Mucosa of descending colon (tissue), 3 donors: Measurements from ENCODE around the gene GRIA4. TPM values are rescaled to one million over a fixed set of nuclear protein-coding genes. Genes with fewer than 3 reads are reported as not detected.

ENCODE experiments used
- ATAC-seq: fragments of 200-7000 bp; cut with Tn5 transposase; one replicate; pipeline ENCODE4 v1.9.1; 2020; ENCODE audit warnings: mild to moderate bottlenecking, moderate library complexity
- DNase-seq, 3 donors: peaks; one replicate each; pipeline ENCODE4 v3.0.0-alpha.2; 2020
- H3K36me3 ChIP-seq: fragments of 200-600 bp; one replicate; pipeline ENCODE4 v1.8.0; 2021; ENCODE audit warnings: low read depth, mild to moderate bottlenecking
- H3K4me1 ChIP-seq: fragments of 200-600 bp; one replicate; pipeline ENCODE4 v1.8.0; 2021; ENCODE audit warnings: low read depth, mild to moderate bottlenecking
- H3K4me3 ChIP-seq: fragments of 200-600 bp; one replicate; pipeline ENCODE4 v1.8.0; 2021; ENCODE audit warnings: mild to moderate bottlenecking
- H3K9me3 ChIP-seq: fragments of 200-600 bp; one replicate; pipeline ENCODE4 v1.8.0; 2021; ENCODE audit warnings: mild to moderate bottlenecking
- intact Hi-C, 2 donors: fragments of 100-400 bp; cut with DNase I in 1 of 2; cut with micrococcal nuclease in 1 of 2; formaldehyde crosslinking; loops; one replicate each; pipeline versions ENCODE4 v1.11.0 to v1.11.1; 2022; cut with DNase I, micrococcal nuclease
- total RNA-seq, 3 donors: library from RNA; stranded (reverse); fragmentation: NEBNext Ultra II Directional in 2 of 3; extraction: Animal tissue kit (Norgen Biotek cat#: 25700) in 2 of 3; gene quantifications; one replicate each; pipeline versions ENCODE4 v1.2.1 to v1.2.4, GENCODE V29; 2021 to 2023
- TF ChIP-seq, protein P1 (sequence below): fragments of 200-600 bp; IDR thresholded peaks from one replicate; pipeline ENCODE4 v1.8.0; 2022; ENCODE audit warnings: antibody characterized with exemption, mild to moderate bottlenecking
- donor health status: DM: no; HTN: no; CAD: no; lungs with moderate emphysema.
- donor health status: DM: no; HTN: no; CAD: no.
- donor health status: DM: no; HTN: yes; CAD: no.

The GRIA4 gene
- total RNA-seq, 3 donors from 2014 or later: 1.6 to 2.3 (median 1.6) TPM

DNA sequence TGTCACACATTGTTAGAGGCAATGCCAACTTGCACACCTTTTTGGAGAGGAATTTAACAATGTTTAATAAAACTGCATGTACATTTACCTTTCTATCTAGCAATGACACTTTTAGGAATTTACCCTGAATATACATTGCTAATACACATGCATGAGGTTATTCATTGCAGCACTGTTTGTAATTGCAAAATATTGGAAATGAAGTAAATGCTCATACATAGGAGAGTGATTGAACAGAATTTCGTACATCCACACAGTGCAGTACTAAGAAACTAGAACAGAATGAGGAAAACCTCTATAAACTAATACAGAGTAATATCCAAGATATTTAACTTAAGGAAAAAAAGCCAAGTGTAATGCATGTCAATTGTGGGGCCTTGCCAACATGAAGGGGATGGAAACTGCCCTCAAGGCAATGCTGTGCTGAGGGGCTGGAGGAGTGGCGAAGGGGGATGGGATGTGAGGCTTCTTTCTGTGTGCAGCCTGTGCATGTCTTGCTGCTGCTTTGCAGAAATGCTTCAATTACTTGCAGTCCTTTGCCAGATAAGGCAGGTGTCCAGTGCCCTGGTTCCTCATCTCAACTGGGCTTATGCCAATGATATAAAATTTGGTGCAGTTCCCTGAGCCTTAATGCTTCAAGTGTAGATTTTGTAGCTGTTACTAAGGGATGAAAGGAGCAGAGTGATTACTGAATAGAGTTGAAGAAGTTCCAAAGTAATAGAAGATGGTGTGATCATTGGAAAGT is 96.1 kb downstream of the GRIA4 start:
- intact Hi-C loops: no loop called here
- no peaks in the 10 kb centered on the region for H3K36me3 ChIP-seq
- no peak for ATAC-seq

GRCh38 chr11:105713106-105713505 is 103.2 kb downstream of the GRIA4 start:
- ATAC-seq (no peak), DNase-seq (no peak)
- no peaks in the 10 kb centered on the region for H3K9me3 ChIP-seq
- TF ChIP-seq, protein P1, sequence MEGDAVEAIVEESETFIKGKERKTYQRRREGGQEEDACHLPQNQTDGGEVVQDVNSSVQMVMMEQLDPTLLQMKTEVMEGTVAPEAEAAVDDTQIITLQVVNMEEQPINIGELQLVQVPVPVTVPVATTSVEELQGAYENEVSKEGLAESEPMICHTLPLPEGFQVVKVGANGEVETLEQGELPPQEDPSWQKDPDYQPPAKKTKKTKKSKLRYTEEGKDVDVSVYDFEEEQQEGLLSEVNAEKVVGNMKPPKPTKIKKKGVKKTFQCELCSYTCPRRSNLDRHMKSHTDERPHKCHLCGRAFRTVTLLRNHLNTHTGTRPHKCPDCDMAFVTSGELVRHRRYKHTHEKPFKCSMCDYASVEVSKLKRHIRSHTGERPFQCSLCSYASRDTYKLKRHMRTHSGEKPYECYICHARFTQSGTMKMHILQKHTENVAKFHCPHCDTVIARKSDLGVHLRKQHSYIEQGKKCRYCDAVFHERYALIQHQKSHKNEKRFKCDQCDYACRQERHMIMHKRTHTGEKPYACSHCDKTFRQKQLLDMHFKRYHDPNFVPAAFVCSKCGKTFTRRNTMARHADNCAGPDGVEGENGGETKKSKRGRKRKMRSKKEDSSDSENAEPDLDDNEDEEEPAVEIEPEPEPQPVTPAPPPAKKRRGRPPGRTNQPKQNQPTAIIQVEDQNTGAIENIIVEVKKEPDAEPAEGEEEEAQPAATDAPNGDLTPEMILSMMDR: no peak
- no peaks in the 10 kb centered on the region for H3K4me1 ChIP-seq
- intact Hi-C loops: no loop called here
- H3K4me3 ChIP-seq: no peak overlapping the region
- no peaks in the 10 kb centered on the region for H3K36me3 ChIP-seq

More for the DNA sequence above, 96.1 kb downstream of the GRIA4 start:
- Histone ChIP-seq H3K4me3 (no peak overlapping the region), H3K4me1 (no peaks in the 10 kb centered on the region), H3K9me3 (no peaks in the 10 kb centered on the region)
- TF ChIP-seq, protein P1: no peak
- DNase-seq: no peak

DNA sequence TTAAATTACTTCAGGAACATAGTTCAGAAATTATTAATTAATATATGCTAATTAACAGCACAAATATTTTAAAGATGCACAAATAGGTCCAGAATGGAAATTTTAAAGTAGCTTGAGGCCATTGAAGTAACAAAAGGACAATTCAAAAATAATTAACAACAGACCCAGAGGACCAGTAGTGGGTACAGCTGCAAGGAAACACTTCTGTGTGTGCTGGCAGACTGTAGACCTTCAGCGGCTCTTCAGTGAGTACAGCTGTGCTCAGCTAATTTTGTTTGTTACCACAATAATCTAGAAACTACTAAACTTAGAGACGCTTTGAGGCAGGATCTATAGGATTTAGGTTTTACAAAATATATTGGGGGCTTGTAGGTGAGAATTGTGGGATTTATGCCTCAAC is 103.8 kb downstream of the GRIA4 start:
- intact Hi-C loops: no loop called here
- TF ChIP-seq, protein P1: no peak
- H3K36me3 ChIP-seq: no peaks in the 10 kb centered on the region
- H3K4me3 ChIP-seq: no peak overlapping the region
- H3K9me3 ChIP-seq: no peaks in the 10 kb centered on the region
- DNase-seq (no peak), ATAC-seq (no peak)
- no peaks in the 10 kb centered on the region for H3K4me1 ChIP-seq

- no peaks in the 10 kb centered on the region for H3K4me1 ChIP-seq
- intact Hi-C loops: no loop called here
- H3K9me3 ChIP-seq: no peaks in the 10 kb centered on the region
- TF ChIP-seq, protein P1: no peak
- no peak for ATAC-seq
- no peak for DNase-seq
- no peaks in the 10 kb centered on the region for H3K36me3 ChIP-seq
- no peak overlapping the region for H3K4me3 ChIP-seq
Measured at GRCh38 chr11:105718641-105719040, 108.8 kb downstream of the GRIA4 start.

GRCh38 chr11:105719073-105719822 is 109.4 kb downstream of the GRIA4 start:
- intact Hi-C loops: no loop called here
- H3K4me1 ChIP-seq: no peaks in the 10 kb centered on the region
- TF ChIP-seq, protein P1: no peak
- ATAC-seq: peak; percentile 51
- H3K9me3 ChIP-seq: no peaks in the 10 kb centered on the region
- no peaks in the 10 kb centered on the region for H3K36me3 ChIP-seq
- no peak for DNase-seq
- no peak overlapping the region for H3K4me3 ChIP-seq
